ENCODE results near the gene AMOT. TPM values are rescaled to one million over a fixed set of nuclear protein-coding genes. Genes with fewer than 3 reads are reported as not detected.

The AMOT gene
- total RNA-seq, 2 experiments from 2014 or later = 0.95 to 6.8 TPM

GRCh38 chrX:112841114-112841819 lies 636 bp upstream of the AMOT start:
- Histone ChIP-seq H3K9me3 (ENCODE audit: low read length) (no peaks in the 10 kb centered on the region), H4K20me1 (ENCODE audit: insufficient read depth, low read length) (no peaks in the 10 kb centered on the region), H3K4me2 (ENCODE audit: low read length) (peak overlapping the region; percentile 74), H3K36me3 (ENCODE audit: insufficient read depth, low read length) (no peaks in the 10 kb centered on the region), H3K27ac (ENCODE audit: low read depth, low read length, poor library complexity, severe bottlenecking) (no peak overlapping the region), H3K79me2 (ENCODE audit: insufficient read depth, low read depth, low read length) (no peaks in the 10 kb centered on the region), H2AFZ (ENCODE audit: low read length) (peak overlapping the region; percentile 96), H3K9me2 (ENCODE audit: insufficient read depth, low read length) (no peaks in the 10 kb centered on the region), H3K4me1 (ENCODE audit: insufficient read depth, low read length, poor library complexity, severe bottlenecking) (peaks cover 7% of the 10 kb centered on the region), H3K4me3 (ENCODE audit: low read depth, low read length, poor library complexity, severe bottlenecking) (peak overlapping the region; percentile 77)
- ChIA-PET CTCF (ENCODE audit: unreplicated experiment) (no interaction called here), POLR2A (interaction anchor here (0.5 to 1.9 kb wide), 3 partner anchors 9 to 1181 kb away, joined by 3 to 19 read pairs (median 6); no protein-coding TSS in a partner anchor)
- DNase-seq (ENCODE audit: low spot score) = peak; percentile 86
- no TSS peak for BruUV-seq (replicated peaks)
- intact Hi-C loops (cut with micrococcal nuclease; ENCODE audit: unreplicated experiment) = loop anchor here (5.0 to 10.0 kb wide), 2 partner anchors 79 to 166 kb away; partner anchors contain the start of gene LHFPL1
- TF ChIP-seq EZH2phosphoT487 (IDR thresholded peaks at IDR 0.05; ENCODE audit: borderline replicate concordance, low read depth, low read length) (no peak), CTCF (conservative IDR thresholded peaks at IDR 0.05; ENCODE audit: low read length) (no peak)

- Histone ChIP-seq H3K27ac (ENCODE audit: low read depth, low read length, poor library complexity, severe bottlenecking) (no peak overlapping the region), H3K9me3 (ENCODE audit: low read length) (no peaks in the 10 kb centered on the region), H3K4me1 (ENCODE audit: insufficient read depth, low read length, poor library complexity, severe bottlenecking) (peaks cover 7% of the 10 kb centered on the region), H4K20me1 (ENCODE audit: insufficient read depth, low read length) (no peaks in the 10 kb centered on the region), H3K9me2 (ENCODE audit: insufficient read depth, low read length) (no peaks in the 10 kb centered on the region), H3K4me2 (ENCODE audit: low read length) (peak overlapping the region; percentile 74), H3K79me2 (ENCODE audit: insufficient read depth, low read depth, low read length) (no peaks in the 10 kb centered on the region), H2AFZ (ENCODE audit: low read length) (peak overlapping the region; percentile 96; the same call in 1 of the 2 replicates), H3K4me3 (ENCODE audit: low read depth, low read length, poor library complexity, severe bottlenecking) (peak overlapping the region; percentile 77), H3K36me3 (ENCODE audit: insufficient read depth, low read length) (no peaks in the 10 kb centered on the region)
- no TSS peak for BruUV-seq (replicated peaks)
- TF ChIP-seq EZH2phosphoT487 (IDR thresholded peaks at IDR 0.05; ENCODE audit: borderline replicate concordance, low read depth, low read length) = no peak
- no peak for TF ChIP-seq CTCF (conservative IDR thresholded peaks at IDR 0.05; ENCODE audit: low read length)
- CTCF ChIA-PET (ENCODE audit: unreplicated experiment) = no interaction called here
- intact Hi-C loops (cut with micrococcal nuclease; ENCODE audit: unreplicated experiment) = loop anchor here (5.0 to 10.0 kb wide), 2 partner anchors 78 to 165 kb away; partner anchors contain the start of gene LHFPL1
- POLR2A ChIA-PET = no interaction called here
- DNase-seq (ENCODE audit: low spot score) = no peak
Observed at GRCh38 chrX:112839856-112840255, 775 bp downstream of the AMOT start.

GRCh38 chrX:112837531-112837930 lies 3.1 kb downstream of the AMOT start:
- Histone ChIP-seq H3K4me2 (ENCODE audit: low read length) (no peak overlapping the region), H3K27ac (ENCODE audit: low read depth, low read length, poor library complexity, severe bottlenecking) (no peak overlapping the region), H2AFZ (ENCODE audit: low read length) (no peak overlapping the region), H3K9me3 (ENCODE audit: low read length) (no peaks in the 10 kb centered on the region), H3K79me2 (ENCODE audit: insufficient read depth, low read depth, low read length) (no peaks in the 10 kb centered on the region), H3K36me3 (ENCODE audit: insufficient read depth, low read length) (no peaks in the 10 kb centered on the region), H3K4me1 (ENCODE audit: insufficient read depth, low read length, poor library complexity, severe bottlenecking) (peaks cover 7% of the 10 kb centered on the region), H4K20me1 (ENCODE audit: insufficient read depth, low read length) (no peaks in the 10 kb centered on the region), H3K9me2 (ENCODE audit: insufficient read depth, low read length) (no peaks in the 10 kb centered on the region), H3K4me3 (ENCODE audit: low read depth, low read length, poor library complexity, severe bottlenecking) (no peak overlapping the region)
- intact Hi-C loops (cut with micrococcal nuclease; ENCODE audit: unreplicated experiment) = no loop called here
- BruUV-seq (replicated peaks) = no TSS peak
- CTCF ChIA-PET (ENCODE audit: unreplicated experiment) = no interaction called here
- no peak for DNase-seq (ENCODE audit: low spot score)
- no peak for TF ChIP-seq EZH2phosphoT487 (IDR thresholded peaks at IDR 0.05; ENCODE audit: borderline replicate concordance, low read depth, low read length)
- TF ChIP-seq CTCF (conservative IDR thresholded peaks at IDR 0.05; ENCODE audit: low read length) = no peak
- POLR2A ChIA-PET = no interaction called here

Measured in OCI-LY7 (cell line).